GM18517 (cell line): ENCODE measurements around the gene PTPRN2.
"Not testable (repeated sequence)": the region's sequence is repeated elsewhere in the genome, so short reads cannot be mapped to it uniquely, and the experiment has no call there.

Experiments used
- ATAC-seq: cut with Tn5 transposase; IDR thresholded peaks from one replicate; pipeline ENCODE4 v1.9.1; 2021; ENCODE audit warnings: mild to moderate bottlenecking, moderate library complexity; ENCODE audit not compliant: unreplicated experiment

PTPRN2 gene

DNA sequence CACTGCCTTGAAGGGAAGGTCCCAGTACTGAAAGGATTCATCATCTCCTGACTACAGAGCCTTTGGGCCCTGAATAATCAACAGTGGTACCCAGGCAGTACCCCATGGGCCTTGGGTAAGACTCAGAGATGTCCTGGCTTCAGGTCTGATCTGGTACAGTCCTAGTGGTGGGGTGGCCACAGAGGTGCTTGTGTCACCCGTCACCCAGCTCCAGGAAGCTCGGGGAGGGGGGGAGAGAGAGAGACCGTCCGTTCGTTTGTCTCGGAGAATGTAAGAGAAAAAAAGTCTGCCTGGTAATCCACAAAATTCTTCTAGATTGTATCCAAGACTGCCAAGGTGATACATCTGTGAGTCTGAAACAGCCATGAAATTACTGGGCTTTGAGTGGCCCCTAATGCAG is 381.3 kb downstream of the PTPRN2 start:
- no peak for ATAC-seq

DNA sequence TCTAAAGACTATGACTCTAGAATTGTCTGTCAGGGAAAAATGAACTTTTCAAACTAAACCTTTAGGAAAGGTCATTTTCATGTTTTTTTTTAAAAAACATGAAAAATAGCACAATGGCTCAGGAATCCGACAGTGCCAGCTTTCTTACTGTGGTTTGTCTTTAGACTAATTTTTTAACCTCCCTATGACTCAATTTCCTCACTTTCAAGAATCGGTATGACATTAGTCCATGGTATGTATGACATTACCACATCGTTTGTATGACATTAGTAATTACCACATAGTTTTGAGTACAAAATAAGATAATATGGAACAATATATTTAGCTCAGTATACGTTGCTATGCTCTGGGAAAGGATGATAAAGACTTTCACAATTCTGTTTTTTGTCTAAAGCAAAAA is 383.2 kb downstream of the PTPRN2 start:
- ATAC-seq = no peak

DNA sequence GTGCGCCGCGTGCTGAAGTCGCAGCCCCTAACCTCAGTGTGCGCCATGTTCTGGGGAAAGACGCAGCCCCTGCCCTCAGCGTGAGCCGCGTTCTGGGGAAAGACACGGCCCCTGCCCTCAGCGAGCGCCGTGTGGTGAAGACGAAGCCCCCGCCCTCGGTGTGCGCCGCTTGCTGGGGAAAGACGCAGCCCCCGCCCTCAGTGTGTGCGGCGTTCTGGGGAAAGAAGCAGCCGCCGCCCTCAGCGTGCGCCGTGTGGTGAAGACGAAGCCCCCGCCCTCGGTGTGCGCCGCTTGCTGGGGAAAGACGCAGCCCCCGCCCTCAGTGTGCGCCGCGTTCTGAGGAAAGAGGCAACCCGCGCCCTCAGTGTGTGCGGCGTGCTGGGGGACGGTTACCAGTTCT is 383.7 kb downstream of the PTPRN2 start:
- ATAC-seq = not testable (repeated sequence)

DNA sequence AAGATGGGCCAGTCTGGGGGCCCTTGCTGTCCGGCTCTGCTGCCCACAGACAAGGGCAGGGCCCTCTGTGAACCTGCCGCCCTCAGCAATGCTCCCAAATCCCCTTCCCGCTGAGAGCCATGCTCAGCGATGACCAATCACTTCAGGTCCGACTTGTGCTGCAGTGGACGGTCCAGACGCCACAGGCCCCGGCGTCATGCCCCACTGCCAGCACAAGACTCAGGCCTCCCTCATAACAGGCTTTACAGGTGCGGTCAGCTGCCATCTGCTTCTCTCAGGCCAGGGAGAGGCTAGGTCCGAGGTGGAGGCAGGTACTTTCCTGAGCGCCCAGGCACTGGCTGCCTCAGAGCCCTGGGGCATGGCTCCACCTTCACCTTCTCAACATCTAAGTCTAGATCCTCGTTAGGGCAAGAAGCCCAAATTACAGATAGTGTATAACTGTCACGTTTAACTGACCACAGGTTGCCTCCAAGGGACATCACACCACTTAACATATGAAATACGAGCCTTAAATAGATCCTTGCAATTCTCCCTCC is 393.2 kb downstream of the PTPRN2 start:
- no peak for ATAC-seq

DNA sequence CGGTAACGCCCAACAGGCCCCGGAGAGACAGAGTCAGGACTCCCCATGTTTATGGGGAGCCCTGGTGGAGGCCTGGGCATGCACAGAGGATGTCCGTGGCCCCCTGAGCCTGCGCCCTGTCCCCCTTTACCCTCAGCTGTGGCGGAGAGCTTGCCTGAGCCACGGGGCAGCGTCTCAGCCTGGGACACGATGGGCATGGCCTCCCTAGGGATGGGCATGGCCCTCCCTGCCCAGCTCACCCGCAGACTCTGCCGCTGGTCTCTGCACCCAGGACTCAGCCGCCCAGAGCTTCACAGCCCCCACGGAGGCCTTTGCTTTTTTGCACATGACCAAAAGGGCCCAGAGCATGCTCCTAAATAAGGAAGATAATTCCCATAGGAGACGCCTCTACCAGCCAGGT is 394.2 kb downstream of the PTPRN2 start:
- ATAC-seq = no peak

DNA sequence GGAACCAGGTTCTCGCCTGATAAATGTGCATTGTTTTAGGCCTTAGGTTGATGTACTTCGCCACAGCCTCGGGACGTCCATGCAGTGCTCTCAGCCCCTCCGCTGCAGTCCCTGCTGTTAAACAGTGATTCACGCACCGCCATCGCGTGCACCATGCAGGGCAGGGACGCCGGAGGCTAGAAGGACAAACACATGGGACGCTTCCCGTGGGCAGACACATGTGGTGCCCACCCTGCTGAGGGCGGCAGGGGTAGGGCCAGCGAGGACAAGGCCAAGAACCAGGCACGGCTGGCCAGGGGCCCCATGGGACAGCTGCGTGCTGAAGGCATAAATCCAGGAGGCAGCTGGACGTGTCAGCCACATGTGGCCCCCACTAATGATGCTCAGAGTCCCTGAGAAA is 394.7 kb downstream of the PTPRN2 start:
- no peak for ATAC-seq

DNA sequence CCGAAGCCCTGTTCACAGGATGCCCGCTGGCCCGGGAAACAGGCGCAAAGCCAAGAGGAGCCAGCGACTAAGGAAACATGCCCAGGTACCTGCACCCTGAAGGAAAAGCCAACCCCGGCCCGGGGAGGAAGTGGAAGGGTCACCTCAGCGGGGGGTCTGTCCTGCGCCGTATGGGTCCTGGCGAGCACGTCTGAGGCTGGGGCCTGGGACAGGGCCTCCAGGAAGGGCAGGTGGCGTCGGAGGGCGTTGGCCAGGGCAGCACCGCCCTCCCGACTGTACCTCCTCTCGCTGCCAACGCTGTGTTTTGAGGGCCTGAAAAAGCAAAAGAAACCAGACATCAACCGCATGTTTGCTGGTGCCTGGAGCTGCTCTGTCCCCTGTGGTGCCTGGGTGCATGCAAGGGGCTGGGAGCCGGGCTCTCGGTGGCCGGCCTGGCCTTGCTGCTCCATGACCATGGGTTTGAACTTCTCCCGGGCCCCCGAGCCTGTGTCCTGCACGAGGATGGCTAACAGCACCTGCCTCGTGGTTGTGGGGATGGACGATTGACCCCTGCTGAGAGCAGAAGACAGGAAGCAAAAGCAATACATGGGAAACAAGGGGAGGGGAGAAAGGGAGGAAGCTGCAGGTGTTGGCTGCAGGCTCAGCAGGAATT is 395.3 kb downstream of the PTPRN2 start:
- no peak for ATAC-seq

DNA sequence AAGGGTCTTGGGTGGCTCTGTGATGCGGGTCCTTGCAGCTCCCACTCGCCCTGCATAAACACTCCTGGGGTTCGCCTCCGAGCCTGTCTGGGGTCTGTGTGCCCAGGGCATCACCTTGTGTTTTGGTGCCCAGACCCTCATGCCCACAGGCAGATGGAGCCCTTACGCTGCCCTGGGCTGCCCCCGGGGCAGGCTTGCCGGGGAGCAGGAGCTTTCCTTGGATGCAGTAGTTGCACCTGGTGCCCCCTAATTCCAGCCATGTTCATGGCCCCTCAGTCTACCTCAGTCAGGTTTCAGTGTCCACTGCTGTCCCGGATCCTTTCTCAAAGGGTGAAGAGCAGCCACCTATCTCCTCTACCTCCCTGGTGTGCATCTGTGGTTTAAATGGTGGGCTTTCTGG is 396.0 kb downstream of the PTPRN2 start:
- ATAC-seq = no peak

DNA sequence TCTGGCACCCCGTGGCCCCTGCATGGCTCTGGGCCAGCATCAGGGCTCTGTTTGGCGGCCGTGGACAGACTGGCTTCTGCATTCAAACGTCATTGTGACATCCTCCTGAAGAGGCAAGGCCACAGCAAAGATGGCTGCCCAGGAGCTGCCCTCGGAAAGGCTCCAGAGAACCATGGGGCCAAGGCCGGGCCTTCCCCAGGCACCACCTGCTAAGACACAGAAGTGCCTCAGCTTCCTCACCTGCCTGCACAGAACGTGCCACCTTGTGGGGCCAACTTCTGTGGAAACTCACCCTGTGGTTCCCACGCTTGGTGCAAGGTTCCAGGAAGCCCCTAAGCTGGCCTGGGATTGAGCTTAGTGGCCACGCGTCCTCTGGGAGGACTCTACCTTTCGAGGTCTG is 396.9 kb downstream of the PTPRN2 start:
- no peak for ATAC-seq

DNA sequence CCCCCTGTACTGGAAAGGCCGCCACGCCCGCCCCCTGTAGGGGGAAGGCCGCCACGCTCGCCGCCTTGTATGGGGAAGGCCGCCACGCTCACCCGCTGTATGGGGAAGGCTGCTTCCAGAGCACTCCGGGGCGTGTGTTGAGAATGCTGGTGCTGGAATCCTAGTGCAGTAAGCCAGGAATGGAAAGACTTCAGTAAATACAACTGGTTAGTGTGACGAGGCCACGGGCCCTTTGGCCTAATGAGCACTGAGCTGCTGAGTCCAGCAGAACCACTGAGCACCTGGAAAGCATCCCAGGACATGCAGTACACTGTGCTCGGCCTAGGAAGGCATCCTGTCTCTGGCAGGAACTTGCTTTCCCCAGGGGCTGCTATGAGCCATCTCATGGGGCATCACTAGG is 398.9 kb downstream of the PTPRN2 start:
- ATAC-seq = no peak

DNA sequence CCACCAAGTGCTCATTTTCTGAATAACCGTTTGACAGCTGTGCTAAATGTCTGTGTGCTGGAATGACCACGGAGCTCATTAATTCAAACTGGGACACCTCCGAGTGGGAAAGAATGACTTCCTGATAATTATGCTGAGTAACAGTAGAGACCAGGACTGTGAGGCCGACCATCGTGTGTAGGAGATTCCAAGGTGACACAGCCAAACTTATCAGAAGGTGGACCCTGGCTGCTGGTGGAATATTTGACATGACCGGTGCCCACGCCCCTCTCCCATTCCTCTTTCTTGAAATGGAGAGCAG is 400.0 kb downstream of the PTPRN2 start:
- ATAC-seq = no peak

DNA sequence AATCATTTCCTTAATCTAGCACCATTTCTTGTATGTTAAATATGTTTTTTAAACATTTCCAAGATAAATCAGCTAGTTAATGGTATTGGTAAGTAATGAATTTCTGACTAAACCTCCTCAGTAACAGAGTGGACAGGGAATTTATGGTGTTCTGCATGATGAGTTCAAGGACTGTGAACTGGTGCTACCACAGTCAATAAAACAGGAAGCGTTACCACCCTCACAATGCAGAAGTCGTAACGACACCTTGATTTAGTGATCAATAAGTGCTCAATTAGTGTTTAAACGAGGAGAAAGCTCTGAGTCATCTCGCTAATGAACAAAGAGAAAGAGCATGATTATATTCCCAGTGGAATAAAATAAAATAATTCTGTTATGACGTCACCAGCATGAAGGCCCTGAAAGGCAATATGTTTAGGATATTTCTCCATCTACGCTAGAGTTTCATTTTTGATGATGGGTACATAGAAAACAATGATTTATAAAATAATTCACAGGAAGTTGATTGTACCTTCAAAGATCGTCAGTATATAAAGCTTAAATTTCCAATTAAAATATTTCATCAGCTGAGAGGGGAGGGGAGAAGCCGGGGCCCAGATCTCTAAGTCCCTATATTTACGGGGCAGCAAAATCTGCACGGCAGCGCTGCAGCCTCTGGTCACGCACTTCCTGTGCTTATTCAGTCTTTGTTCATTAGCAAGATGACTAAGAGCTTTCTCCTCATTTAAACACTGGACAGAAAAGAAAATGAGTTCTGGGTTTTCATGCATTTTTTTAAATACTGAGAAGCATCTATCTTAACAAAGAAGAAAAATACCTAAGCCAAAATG is 400.5 kb downstream of the PTPRN2 start:
- no peak for ATAC-seq

DNA sequence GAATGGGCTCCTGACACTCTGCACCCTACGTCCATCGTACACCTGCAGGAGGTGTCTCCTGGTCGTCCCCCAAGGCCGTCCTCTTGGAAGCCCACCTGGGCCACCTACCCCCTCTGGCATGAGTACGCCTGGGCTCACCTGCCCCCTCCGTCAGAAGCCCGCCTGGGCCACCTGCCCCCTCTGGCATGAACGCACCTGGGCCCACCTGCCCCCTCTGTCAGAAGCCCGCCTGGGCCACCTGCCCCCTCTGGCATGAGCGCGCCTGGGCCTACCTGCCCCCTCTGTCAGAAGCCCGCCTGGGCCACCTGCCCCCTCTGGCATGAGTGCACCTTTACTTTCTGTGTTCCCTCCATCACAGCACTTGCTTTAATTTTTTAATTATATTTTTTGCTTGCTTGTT is 401.2 kb downstream of the PTPRN2 start:
- ATAC-seq = no peak

DNA sequence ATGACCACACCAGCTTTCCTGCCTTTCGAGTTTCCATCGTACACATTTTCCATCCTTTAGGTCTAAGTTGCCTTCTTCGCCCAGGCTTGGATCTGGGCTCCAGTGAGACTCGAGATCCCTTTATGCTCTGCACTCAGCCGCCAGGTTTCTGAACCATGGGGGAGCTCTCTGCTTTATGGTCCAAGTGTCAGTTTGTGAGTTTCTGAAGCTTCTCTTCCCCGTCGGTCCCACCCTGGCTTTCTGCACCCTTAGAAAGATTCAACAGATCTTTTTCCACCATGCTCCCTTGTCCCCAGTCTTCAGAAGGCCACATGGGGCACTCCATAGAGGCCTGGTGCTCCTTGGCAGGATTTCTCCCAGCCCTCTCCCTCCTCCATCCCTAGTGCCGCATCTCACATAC is 402.0 kb downstream of the PTPRN2 start:
- ATAC-seq = no peak

DNA sequence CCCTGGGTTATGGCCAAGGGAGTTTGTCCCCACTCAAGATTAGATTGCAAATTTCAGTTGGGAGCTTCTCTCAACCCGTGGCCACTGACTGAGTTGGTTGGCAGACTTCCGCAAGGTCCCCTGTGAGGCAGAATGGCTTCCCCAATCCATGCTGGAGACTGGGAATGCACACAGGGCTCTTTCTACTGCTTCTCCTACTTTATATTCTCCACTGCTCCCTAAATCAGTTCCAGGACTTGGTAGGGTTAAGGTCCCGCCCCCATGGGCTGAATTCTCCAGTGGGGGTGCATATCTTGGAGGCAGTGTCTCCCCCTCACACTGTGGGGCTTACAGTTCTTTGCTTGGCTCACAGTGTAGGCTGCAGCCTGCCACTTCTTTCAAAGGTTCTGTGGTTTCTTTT is 404.2 kb downstream of the PTPRN2 start:
- ATAC-seq = no peak

DNA sequence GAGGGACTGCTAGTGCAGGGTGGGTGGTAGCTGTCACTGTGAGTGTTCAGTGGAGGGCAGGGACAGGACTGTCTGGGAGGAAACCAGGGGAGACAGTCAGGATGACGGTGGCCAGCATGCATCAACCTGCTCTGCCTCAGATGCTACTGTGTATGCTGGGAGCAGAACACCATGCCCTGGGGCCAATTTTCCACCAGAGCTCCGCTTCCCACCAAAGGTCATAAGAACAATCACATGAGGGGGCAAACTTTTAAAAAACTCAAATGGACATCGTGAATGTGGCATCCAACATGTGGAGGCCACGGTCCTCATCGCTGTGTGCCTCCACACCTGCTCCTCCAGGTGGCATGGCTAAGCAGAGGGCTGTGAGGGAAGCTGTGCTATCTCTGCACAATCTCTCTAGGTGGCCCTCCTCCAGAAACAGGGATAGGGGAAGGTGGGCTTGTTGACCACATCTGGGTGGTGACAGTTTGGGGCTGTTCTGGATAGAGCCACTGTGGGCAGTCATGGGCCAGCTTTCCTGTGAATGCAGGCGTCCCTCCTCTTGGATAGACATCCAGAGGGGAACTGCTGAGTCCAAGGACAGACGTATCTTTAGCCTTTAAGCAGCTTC is 411.0 kb downstream of the PTPRN2 start:
- ATAC-seq = no peak

DNA sequence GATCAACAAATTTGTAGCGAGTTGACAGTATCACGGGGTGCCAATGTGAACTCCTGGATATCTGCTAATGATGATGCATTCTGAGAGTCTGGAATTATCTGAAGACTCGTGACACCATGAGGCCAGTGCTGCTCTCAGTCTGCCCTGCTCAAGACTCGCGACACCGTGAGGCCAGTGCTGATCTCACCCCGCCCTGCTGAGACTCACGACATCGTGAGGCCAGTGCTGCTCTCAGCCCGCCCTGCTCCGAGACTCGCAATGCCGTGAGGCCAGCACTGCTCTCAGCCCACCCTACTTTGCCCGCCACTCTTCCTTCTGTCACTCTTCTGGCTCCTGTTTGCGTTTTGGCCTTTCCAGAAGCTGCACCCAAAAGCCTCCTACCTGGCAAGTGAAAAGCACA is 411.8 kb downstream of the PTPRN2 start:
- ATAC-seq = no peak

DNA sequence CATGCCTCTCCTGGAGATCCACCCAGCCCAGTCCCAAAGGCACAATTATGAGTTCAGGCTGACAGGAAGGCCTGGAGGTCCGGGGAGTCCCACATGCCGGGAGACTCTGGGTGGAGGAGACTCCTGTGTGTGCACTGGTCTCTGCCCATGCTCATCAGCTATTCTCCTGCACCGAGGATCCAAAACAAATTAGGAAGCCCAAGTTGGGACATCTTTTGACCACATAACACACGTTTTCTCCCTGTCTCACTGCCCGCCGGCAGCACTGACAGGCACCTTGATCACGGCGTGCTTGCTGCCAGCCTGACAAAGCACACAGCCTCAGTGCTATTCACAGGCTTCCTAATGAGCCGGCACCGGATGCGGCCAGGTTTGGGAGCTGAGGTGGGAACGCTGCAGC is 412.7 kb downstream of the PTPRN2 start:
- ATAC-seq = no peak

DNA sequence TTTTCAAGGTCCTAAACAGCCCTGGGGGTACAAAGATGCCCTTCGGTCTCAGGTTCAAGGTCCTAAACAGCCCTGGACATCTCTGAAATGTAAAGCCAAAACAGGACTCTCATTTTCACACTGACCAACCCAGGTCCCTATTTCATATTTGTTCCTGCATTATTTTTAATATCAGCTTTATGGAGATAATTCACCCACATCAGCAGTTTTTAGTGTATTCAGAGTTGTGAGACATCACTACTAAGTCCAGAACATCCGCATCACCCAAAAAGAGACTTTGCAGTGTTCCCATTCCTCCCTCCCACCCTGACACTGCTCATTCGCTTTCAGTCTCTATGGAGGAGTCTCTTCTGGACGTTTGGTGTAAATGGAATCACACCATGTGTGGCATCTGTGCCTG is 420.2 kb downstream of the PTPRN2 start:
- no peak for ATAC-seq

DNA sequence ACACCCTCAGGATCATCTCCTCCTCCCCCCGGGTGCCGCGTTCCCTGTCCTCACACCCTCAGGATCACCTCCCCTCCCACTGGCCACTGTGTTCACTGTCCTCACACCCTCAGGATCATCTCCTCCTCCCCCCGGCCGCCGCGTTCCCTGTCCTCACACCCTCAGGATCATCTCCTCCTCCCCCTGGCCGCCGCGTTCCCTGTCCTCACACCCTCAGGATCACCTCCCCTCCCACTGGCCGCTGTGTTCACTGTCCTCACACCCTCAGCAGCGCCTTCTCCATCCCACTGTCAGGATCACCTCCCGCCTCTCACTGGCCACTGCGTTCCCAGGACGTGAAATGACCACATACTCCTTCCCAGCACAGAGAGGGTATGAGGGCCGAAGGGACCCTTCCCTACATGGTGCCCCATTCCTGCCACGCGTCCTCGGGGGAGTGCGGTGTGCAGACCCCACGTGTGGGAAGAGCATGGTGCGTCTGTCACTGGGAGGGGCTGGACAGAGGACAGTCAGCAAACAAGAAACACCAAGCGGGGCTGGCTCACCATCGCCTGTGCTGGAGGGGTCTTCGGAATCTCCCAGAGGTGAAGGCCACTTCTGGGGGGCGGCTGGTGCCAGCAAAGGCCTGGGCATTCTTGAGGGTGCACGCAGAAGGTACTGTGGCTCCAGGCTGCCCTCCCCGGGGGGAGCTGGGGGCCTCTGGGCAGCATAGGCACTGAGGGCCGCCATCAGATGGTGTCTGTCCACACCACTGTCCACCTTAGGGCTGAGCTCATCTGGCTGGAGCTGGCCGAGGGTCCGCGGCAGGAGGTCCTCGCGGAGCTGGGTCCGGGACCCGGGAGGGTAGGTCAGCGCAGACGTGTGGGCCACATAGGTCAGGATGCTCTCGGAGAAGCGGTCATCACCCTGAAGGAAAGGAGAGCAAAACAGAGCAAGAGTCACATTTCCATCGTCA is 421.0 kb downstream of the PTPRN2 start:
- ATAC-seq = no peak

DNA sequence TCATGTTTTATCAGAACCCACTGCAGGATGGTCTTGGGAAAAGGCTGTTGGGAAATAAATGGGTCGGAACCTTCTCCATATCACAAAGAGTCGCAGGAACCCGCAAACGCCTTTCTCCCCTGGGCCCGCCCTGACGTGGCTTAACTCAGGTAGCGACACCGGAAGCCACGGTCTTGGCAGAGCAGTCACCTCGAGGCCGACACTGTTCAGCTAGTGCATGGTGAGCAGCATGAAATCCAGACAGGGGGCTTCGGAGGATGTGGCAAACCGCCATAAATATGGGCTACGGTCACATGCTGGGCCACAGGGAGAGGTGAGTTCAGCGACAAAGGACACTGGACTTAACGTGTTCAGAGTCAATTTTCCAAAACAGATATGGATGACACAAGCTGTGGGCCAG is 421.9 kb downstream of the PTPRN2 start:
- ATAC-seq = no peak
